ENCODE results near the gene GDF2.

Gene GDF2

DNA sequence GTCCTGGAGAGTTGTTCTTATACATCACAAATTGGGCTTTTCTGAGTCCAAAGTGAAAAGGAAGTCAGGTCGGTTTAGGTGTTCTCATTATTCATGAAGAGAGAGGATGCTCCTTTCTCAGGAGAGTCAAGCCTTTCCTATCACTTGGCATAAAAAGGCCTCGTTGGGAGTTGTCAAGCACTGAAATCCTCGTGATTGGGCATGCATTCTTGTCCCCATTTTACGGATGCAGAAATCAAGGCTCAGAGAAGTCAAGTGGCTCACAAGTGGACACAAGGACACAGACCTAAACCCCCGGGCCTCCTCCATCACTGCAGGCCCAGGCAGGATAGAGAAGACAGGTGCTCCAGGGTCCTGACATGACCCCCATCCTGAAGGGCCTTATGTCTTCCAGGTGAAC is 34.5 kb downstream of the GDF2 start:
- no peak for DNase-seq

DNA sequence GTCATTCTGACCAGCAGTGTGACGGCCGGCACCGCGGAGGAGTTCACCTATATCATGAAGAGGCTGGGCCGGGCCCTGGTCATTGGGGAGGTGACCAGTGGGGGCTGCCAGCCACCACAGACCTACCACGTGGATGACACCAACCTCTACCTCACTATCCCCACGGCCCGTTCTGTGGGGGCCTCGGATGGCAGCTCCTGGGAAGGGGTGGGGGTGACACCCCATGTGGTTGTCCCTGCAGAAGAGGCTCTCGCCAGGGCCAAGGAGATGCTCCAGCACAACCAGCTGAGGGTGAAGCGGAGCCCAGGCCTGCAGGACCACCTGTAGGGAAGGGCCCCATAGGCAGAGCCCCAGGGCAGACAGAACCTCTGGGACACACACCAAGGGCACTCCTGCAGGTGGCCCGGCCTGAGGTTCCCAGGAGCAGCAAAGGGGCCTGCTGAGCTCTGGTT is 34.9 kb downstream of the GDF2 start:
- no peak for DNase-seq

DNA sequence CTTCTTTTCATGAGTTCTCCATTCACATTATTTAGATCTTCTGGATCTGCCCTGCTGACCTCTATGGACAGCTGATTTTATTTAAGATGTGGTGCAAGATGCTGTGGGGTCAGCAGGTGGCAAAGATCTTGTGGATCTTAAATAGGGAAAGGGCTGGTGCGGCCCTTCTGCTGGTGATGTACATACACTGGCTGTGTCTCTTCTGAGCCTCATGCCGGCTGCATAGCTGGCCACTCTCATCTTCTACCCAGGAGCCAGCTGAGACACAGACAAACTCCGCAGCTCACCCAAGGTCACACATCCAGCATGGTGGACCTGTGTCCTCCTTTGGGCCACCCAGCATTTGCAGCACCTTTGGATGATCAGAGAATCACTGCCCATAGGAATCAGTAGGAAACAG is 35.7 kb downstream of the GDF2 start:
- no peak for DNase-seq

DNA sequence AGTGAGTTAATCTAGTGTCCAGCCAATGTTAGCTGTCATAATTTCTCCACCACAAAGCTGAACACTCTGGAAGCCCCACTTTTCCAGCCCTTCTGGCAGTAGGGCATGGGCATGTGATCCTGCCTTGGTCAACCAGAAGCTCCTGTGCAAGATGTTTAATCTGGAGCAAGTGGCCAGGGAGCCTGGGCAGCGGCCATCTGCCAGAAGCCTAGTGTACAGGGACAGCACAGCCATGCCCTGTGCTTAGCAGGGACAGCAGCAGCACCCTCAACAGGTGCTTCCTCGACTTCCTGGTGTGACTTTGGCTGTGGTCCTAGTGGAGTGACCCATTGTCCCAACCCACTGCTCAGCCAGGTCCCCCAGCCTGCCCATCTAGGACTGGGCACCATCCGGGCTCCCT is 36.2 kb downstream of the GDF2 start:
- no peak for DNase-seq

DNA sequence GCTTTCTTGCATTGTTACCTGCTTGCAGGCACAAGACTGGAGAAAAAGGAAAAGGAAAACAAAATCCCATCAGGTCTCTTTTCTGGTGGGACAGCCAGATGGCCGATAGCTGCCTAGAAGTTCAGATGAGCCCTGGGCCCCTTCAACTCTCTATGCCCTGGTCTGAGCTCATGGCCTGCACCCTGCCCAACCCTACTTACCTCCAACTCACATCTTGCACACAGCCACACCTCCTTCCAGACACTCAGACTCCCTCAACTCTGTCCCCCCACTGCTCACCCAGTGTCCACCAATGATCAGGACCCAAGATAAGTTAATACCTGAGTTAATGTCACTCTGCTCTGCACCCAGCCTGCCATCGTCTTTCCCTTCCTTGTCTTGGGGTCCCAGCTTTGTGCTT is 36.8 kb downstream of the GDF2 start:
- DNase-seq: no peak

DNA sequence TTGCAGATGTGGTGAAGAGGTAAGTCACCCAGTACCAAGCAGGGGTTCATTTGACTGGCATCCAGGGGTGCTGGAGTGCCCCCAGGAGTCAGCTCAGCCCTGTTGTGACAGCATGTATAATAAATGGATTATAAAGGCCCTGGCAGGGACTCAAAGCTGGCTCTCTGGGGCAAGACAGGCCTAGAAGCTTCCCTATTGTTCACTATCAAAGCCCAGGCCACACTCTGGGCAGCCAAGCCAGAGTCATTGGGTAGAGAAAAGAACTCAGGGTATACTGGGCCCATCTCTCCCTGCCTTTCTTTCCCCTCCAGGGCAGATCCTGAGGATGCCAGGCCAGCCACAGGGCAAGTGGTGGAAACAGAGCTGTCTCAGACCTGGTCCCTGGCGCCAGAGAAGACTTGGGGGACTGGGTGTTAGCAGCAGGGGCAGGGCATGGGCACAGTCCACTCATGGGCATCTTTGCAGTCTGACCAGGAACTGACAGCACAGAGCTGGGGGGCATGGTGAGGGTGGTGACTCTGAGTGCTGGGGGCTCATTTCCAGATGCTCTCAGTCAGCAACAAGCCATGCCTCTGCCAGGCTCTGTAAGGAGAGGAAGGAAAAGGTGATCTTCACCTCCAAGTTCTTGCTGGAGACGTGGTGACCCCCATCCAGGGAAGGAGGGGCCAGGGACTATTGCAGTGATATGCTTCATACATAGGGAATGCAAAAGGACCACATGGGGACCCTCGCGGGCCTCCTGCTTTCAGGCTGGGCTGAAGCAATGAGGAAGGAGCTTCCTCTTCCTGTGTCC is 37.6 kb downstream of the GDF2 start:
- DNase-seq: no peak

DNA sequence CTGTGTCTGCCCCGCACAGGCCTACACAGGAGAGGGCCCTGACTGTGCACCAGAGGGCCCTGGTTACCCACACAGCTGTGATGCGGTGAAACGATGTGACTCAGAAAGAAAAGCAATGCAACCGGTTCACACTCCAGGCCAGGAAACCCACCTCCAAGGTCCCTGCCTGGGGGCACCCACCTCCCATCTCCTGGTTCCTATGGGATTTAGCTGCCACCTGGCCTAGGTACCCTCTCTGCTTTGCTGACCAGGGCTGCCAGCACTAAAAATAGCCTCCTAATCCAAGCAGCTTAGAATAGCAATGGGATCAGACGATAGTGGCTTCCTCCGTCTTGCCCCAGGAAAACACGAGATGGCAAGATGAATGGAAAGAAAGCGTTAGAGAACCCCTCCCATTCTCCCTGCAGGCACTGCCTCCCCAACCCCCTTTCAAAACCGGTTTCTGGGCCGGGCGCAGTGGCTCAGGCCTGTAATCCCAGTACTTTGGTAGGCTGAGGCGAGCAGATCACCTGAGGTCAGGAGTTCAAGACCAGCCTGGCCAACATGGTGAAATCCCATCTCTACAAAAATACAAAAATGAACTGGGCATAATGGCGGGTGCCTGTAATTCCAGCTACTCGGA is 38.3 kb downstream of the GDF2 start:
- no peak for DNase-seq

DNA sequence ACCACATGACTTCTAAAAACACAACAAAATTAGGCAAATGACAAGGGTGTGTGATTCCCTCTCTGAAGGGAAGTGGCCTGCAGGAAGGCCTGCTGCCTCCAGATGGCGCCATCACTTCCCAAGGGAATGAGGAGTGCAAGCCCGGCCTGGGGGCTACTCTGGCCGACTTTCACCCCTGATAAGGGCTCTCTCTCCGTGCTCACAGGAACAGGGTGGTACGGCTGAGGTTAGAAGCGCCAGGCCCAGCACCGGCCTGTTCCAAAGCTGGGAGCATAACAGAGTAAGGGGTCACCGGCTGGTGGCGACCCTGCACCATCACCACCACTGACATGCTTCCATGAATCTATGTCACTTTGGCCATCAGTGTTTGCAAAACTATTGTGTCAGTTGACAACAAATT is 39.0 kb downstream of the GDF2 start:
- DNase-seq: no peak

DNA sequence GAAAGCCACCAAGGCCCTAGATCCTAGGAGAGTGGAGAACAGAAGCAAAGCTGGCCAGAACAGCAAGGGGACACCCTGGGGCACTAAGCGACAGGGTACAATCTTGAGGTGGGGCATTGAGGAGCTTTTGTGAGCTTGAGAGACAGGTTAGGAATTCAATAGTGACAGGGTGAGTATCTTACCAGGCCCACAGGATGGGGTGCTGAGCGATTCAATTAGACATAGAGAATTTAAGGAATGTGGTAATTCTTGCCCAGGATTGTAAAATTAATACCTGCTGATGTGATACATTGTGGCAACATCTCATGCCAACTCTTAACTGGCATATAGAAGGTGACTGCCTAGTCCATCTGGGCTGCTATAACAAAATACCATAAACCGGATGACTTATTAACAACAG is 39.9 kb downstream of the GDF2 start:
- no peak for DNase-seq

DNA sequence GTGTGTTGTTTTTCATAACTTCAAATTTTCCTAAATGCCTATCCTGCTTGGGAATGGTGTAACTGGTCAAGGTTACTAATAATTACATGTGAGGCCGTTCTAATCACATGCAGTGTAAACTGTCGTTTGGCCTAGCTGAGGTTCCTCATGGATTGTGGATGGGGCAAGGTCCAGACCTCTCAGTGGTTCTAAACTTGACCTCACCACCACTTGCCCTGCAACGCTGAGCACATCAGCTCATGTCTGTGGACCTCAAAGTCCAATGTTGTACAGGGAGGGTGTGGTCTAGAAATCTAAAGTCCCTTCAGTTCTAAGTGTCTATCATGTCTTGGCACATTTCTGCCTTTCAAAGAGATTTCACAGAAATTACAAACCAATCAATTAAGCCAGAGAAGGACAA is 41.5 kb downstream of the GDF2 start:
- DNase-seq: no peak

DNA sequence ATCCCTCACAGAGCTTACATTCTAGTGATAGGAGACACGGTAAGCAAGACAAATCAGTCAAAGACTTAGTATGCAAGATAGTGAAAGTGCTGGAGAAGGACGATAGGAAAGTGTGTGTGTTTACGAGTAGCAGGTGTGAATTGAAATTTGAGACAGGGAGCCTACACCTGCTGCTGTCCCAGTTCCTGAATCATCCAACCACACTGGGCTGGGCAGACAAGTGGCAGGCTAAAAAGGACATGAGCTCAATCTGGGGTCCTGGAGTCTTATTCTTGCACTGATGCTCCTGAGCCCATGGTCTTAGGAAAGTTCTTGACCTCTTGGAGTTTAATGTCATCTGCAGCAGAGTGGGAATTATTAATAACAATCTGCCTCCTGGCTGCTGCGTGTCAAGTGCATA is 42.1 kb downstream of the GDF2 start:
- DNase-seq: no peak

DNA sequence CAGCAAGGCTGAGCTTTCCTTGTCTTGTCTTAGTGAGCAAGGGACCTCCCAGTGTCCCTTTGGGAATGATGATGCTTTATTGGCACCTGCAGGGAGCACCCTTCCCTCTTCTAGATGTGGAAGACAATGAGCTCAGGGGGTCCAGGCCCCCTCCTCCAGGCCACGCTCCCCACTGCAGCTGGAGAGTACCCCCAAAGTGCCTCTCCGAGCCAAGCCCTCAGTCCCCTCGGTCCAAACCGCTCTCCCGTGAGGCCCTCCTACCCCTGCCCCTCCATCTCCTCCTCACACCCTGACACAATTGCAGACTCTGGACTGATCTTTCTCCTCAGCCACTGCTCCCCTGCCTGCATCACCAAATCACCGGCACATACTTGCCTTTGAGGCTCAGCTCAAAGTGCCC is 42.7 kb downstream of the GDF2 start:
- no peak for DNase-seq

DNA sequence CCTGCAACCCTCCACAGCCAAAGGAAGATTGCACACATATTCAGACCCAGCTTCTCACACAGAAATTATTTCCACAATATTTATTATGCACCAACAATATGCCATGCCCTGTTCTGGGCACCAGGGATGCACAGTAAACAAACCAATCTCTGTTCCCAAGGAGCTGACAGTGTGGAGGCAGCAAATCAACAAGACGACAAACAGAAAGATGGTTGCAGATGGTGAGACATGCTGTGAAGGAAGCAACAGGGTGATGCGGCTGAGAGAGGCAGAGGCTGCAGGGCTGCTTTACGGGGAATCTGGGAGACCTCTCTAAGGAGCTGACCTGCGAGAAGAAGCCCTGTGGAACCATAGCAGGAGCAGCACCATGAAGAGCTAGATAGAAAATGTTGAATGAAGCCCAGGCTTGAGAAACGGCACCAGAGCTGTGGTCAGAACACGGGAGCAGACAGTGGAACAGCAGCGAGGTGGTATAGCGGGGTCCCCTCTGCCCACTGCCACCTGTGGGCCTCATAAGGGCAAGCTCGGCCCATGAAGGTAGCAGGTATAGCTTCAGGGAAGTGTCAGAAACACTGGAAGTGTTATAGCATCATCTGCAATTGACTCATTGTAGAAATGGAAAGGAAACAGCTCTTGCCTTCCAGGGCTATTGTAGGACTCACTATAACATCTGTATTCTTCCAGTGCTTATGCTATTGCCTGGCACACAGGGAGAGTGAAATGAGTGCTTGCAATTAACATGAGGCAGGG is 43.4 kb downstream of the GDF2 start:
- DNase-seq: no peak

DNA sequence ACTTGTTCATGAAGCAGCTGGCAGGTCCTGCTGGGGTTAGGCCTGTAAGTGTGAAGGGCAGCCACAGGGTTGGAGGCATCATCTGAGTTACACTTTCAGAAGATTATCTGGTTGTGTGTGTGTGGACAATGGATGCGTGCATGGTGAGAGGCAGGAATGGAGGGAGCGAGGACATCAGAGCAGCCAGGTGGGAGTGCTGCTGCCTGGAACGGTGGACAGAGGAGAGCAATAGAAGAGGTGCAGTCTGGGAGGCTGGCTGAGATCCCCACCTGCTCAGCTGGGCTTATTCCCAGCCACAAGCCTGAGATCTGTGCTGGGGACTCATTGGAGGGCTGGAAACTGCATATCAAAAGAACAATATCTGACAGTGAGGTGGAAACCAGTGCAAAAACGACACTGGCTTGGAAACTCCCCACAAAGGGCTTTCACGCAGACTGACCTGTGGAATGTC is 44.0 kb downstream of the GDF2 start:
- DNase-seq: no peak

DNA sequence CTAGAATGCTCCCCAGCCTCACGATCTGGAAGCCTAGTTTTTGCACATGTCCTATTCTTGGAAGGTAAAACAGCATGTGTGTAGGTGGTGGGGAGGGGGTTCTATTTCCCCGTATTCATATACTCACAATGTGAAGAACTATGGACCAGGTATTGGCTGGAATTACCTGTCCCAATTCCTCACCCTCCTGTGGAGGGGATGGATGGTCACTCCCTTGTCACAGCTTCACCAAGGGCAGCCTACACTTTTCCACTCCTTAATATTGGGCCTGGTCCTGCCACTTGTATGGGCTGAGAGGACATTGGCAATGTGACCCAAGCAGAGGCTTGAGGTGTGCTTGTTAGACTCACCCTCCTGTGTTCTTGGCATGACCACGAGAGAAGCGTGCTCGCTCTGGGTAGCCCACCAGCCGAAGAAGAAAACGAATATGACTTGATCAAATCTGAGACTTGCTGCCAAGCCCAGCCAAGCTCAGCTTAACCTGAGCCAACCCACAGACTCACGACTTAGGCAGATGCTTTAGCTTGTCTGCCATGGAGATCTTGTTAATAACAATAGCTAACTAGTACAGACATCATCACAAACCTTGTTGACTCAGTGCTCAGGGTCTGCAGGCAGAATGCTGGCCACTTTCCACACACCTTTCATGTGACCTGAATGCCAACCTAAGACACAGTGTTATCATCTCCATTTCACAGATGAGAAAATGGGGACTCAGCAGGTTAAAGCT is 44.6 kb downstream of the GDF2 start:
- DNase-seq: no peak

DNA sequence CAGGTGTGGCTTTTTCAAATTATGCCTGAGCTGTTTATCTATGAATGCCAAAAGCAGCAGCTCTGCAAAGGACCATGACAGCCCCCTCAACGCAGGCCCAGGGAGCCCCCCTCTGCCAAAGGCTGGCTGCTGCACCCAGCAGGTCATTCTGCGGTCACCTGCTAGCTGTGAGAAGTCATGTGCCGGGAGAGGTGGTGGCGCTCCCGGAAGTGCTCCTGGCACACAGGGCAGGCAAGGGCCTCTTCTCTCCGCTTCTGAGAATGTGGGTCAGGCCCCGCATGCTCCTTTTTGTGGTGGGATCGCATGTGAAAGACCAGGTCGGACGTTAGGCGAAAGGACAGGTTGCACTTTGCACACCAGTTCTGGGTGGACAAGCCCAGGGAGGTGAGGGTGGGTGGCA is 45.4 kb downstream of the GDF2 start:
- DNase-seq: no peak

DNA sequence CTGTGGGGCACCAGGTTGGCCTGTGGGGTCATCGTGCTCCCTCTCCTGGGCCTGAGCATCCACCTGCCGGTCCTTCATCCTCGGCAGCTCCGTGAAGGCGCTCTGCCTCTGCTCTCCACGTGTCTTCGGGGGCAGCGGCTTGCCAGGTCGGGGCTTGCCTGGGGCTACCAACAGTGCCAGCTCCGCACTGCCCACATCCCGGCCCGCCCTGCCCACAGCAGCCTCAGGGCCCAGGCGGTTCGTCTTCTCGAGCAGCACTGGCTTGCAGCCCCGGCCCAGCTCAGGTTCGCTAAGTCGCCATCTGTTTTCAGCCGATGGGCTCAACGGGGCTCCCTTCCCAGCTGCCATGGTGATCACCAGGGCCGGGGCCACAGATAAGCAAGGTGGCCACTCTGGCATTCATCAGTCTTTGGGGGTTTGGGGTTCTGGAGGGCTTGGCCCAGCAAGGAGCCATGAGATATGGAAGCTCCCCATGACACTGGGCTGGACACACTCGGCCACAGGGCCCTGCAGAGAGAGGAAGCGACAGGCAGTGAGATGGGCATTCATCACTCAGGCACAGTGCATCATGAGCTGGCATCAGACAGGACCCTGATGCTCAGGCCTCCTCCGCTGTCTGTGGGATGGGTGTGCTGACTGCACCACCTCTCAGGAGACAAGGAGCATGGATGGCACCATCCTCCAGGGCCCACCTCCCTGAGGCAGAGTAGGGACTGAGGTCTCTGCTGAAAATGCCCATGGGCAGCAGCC is 46.4 kb downstream of the GDF2 start:
- no peak for DNase-seq

DNA sequence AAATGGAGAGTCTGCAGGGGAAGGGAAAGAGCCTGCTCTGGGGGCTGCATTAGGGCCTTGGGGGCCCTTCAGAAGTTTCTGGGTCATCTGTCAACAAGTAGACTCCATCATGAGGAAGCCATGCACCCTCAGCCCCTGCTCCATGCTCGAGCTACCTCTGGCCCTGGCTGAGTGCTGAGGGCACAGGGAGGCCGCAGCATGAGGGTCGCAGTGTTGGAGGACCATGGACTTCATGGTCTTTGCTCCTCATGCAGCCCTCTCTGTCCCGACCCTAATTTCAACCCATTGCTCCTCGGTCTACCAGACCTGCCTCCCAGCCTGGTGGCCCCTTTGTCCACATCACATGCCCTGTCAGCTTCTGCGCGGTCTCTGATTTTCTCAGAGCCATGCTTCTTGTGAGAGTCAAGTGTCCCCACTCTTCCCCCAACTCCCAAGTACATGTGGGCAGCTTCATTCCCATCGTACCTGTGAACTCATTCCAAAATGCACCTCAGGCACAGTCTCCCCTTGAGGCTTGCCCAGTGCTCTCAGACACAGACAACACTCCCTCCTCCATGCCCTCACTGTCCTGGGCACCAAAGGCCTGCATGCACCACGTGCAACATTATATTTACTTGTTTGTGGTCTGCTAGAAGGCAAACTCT is 47.1 kb downstream of the GDF2 start:
- no peak for DNase-seq

DNA sequence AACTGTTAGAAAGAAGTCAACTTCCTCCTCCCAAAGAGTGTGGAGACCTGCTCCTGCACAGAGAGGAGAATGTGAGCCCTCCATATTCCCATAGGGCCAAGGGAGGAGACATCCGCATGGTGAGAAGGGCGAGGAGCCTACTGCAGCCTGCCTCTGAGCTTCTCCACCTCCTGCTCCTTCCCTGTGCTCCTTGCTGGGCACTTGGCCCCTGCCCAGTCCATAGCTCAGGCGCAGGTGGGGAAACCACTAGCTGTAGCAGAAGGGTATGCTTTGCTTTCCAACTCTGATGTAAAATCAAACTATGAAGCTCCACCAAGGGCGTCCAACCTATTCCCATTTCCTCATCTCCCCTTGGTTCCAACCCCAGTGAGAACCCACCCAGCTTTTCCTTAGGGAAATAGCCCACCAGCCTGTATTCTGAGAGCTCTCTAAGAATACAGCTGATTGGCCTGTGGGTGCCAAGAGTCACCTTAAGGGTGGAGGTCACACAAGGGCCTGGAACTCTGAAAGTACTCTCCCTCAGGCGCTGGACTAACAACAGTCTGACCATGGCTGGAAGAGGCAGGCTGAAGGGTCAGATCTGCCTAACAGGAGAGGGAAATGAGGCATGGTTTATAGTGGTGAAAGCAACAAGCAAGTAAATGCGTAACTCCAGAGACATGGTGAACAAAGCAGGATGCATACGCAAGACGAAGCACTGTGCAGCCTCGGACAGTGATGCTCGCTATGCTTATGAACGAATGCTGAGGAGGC is 47.9 kb downstream of the GDF2 start:
- DNase-seq: no peak

DNA sequence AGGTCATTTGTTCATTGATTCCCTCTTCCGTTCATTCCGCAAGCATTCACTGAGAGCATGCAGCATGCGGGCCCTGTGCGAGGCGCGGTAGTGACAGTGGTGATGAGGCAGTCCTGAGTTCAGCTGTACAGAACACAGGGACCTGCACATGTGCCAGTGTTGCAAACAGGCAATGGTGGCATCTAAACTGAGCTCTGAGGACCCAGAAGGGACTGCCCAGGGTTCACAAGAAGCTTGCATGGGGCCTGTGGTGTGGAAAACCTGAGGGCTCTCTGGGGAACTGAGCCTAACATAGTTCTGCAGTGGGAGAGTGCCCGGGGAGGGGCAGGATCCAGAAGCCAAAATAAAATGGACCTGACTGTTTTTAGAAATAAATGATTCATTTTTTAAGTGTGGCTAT is 48.6 kb downstream of the GDF2 start:
- no peak for DNase-seq

All from NCI-H187 (cell line).